Left cardiac atrium (tissue), 4 donors: ENCODE data around the gene NEK7. TPM values are rescaled to one million over a fixed set of nuclear protein-coding genes. Genes with fewer than 3 reads are reported as not detected.
A peak's percentile ranks its signal among the peaks of the same experiment; 100 is the strongest.

Experiments
- ATAC-seq, 2 donors: fragments of 200-7000 bp; cut with Tn5 transposase; one replicate each; pipeline ENCODE4 v1.9.1; 2020; ENCODE audit warnings: mild to moderate bottlenecking in 2 of 2, moderate library complexity in 2 of 2
- DNase-seq: peaks from one replicate; pipeline ENCODE4 v3.0.0-alpha.2; 2020
- intact Hi-C, 2 donors: fragments of 100-400 bp; cut with DNase I; formaldehyde crosslinking; loops; one replicate each; pipeline versions ENCODE4 v1.14.1 to v1.15.1; 2022 to 2023
- total RNA-seq, 2 donors: library from RNA; stranded (reverse); fragmentation: NEBNext Ultra II Directional; extraction: Animal tissue kit (Norgen Biotek cat#: 25700); gene quantifications; one replicate each; pipeline ENCODE4 v1.2.1, GENCODE V29; 2021
- donor health status: DM: no; HTN: yes; CAD: no.
- donor health status: DM: no; HTN: yes; CAD: no; lungs with severe emphysema.
- donor health status: DM: yes; HTN: yes; CAD: no.
- donor health status: Dilated cardiomyopathy.

NEK7 gene
- total RNA-seq, 2 donors from 2014 or later, result 155 TPM

DNA sequence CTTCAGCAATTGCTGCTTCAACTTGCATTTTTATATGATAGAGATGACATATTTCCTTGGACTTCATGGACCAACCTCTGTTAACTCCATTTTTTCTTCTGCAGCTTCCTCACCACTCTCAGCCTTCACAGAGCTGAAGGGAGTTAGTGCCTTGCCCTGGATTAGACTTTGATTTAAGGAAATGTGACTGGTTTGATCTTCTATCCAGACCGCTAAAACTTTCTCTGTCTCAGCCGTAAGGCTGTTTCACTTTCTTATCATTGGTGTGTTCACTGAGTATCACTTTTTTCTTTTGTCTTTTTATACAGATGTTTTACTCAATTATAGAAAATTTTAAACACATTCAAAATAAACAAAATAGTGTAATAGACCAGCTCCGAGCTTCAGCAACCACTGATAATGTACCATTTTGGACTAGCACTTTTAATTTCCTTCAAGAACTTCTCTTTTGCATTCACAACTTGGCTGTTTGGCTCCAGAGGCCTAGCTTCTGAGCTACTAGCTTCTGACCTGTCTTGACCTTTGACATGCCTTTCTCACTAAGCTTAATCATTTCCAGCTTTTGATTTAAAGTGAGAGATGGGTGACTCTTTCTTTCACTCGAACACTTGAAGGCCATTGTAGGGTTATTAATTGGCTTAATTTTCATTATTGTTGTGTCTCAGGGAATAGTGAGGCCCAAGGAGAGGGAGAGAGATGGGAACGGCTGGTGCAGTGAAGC is 9.3 kb downstream of the NEK7 start:
- intact Hi-C loops, result loop anchor here in 1 of 2 donors (5.0 kb wide), 1 partner anchor 101 kb away; no protein-coding TSS in a partner anchor
- DNase-seq (no peak), ATAC-seq (no peak)

DNA sequence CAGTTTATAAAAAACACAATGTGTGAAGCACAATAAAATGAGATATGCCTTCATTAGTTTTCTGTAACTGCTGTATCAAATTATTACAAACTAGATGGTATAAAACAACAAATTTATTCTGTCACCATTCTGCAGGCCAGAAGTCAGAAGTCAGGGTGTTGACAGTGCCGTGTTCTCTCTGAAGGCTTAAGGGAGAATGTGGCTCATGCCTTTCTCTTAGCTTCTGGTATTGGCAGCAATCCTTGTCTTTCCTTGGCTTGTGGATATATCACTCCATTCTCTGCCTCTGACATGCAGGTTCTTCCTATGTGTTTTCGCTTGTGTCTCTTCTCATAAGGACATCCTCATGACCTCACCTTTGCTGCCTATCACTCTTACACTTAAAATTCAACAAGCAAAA is 10.1 kb downstream of the NEK7 start:
- no peak for DNase-seq
- ATAC-seq, result peak in 1 of 2 donors; percentile 77
- intact Hi-C loops, result loop anchor here in 1 of 2 donors (5.0 kb wide), 1 partner anchor 100 kb away; no protein-coding TSS in a partner anchor

DNA sequence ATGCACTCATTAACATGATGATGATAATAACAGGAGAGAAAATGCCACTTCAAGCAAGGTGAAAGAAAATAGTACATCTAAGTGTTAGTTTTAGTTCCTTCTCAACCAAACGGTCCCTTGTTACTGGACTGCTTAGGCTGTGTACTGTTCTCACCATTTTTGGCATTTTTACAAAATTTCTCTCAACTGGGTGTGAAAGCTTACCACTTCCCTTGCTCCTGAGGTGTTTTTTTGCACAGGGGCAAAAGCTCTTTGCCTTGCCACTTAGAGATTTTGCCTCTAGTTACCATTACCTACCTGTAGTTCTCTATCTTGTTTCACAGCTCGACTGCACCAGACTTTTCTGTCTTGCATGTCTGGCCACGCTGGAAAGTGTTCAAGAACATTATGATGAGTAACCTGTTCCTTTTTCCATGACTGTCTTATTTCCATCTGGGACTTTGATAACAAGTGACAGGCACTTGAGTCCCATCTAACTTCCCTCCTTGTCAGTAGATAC is 10.7 kb downstream of the NEK7 start:
- ATAC-seq, result peak; percentile 60 to 74
- intact Hi-C loops, result loop anchor here in 1 of 2 donors (5.0 kb wide), 1 partner anchor 100 kb away; no protein-coding TSS in a partner anchor
- no peak for DNase-seq

DNA sequence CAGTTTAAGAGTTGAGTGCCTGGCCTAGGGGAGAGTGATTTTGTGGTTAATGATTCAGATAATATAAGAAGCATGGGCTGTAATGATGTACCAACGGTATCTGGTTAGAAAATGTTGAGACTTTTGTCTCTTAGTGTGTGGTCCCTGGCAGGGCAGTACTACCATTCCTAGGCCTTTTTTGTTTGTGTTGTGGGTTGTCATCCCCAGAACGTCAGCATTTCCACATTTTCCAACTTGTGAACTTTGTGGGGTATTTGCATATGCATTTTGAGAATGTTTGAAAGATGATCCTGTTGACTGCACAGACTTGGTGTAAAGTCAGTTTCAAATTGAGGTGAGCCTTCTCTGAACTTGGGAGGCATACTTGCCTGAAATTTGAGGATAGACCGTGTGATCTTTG is 11.4 kb downstream of the NEK7 start:
- intact Hi-C loops, result loop anchor here in 1 of 2 donors (5.0 kb wide), 1 partner anchor 99 kb away; no protein-coding TSS in a partner anchor
- ATAC-seq (no peak), DNase-seq (no peak)

DNA sequence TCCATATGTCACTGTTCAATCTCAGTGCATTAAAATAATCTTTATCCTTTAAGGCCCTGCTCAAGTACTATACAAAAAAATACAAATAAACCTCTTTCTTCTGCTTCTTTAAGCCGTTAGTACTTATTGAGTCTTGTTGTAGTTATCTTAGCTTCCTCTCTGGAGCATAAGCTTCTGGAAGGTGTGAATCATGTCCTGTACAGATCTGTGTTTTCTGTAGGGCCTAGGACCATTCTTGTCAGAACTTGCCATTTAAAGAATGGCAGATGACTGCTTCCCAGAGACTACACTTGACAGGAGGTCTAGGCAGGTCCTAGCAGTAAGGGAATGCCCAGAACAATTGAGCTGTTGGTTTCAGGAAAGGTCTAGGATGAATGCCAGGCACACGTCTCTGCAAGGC is 12.9 kb downstream of the NEK7 start:
- no peak for DNase-seq
- intact Hi-C loops, result loop anchor here in 1 of 2 donors (5.0 kb wide), 1 partner anchor 98 kb away; no protein-coding TSS in a partner anchor
- peak in 1 of 2 donors; percentile 45 for ATAC-seq

DNA sequence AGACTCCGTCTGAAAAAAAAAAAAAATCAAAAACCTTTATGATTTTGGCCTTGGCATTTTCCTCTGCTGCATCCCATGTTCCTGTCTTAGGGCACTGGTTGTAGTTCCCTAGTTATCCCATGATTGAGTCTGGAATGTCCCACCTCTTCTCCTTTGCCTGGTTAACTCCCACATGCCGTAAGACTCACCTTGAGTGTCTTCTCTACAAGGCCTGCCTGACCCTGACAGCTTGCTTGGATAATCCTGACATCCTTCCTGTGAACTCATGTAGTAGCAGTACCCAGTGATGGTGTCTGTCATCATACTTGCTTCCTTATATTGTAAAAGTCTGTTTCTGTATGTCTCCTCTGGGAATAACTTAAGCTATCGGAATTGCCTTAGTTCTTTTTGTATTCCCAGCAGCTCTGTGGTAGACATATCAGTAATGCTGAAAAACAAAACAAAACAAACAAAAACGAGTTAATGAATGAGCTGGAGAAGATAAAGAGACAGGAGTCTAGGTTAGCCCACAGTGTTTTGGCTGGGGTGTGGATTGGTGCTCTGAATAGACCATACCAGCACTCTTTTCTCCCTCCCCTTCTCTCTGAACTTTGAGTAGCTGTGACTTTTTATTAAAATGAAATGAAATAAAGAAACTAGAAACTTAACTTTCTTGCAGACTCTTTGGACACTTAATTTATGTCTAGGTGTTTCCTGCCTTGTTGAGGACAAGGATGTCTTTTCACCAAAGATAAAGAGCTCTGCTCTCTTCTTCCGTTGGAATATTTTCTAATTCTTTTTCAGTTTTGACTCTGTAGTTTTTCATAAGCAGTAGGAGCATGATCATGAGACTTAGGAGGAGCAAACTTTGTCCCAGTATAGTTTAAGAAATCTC is 15.1 kb downstream of the NEK7 start:
- no peak for DNase-seq
- no peak for ATAC-seq
- intact Hi-C loops, result no loop called here

DNA sequence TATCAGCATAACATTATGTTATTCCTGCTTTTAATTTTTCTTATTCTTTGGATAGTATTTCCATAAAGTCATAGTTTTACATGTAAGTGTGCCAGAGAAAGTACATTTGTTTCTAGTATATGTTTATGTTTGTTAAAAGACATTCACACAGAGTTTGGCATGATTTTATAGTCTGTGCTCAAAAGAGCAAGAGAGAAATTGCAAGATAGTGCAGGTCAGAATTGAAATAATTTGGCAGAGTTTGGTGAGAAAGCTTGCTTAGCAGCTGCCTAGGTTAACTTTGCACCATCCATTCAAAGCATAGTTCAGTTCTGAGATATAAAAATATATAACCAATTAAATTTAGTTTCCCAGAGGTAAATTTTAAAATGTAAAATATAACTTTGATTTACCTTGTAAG is 17.0 kb downstream of the NEK7 start:
- no peak for ATAC-seq

GRCh38 chr1:198174297-198174696 is 17.5 kb downstream of the NEK7 start:
- DNase-seq (no peak), ATAC-seq (peak in 1 of 2 donors; percentile 23)
- intact Hi-C loops, result no loop called here

More for the DNA sequence above, 17.0 kb downstream of the NEK7 start:
- intact Hi-C loops, result no loop called here
- DNase-seq, result no peak

GRCh38 chr1:198175423-198176170 is 18.8 kb downstream of the NEK7 start:
- ATAC-seq (no peak), DNase-seq (no peak)
- intact Hi-C loops, result no loop called here

DNA sequence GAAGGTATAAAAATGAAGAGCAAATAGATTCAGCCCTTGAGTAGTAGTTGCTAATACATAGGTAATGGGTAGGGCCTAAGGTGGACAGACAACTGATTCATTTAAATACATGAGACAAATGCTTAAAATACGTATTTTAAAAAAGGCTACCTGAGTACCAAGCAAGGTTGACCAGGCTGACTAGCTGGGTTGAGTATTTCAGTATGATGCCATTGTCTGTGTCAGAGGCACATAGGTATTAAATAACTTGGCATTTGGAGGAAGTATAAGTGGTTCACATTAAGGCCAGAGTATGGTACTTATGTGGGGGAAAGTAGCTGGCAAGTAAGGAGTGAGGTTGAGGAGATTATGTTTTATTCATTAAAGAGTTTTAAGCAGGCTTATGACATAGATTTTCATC is 19.4 kb downstream of the NEK7 start:
- intact Hi-C loops, result no loop called here
- no peak for DNase-seq
- ATAC-seq, result no peak

- intact Hi-C loops, result no loop called here
- DNase-seq, result no peak
- ATAC-seq, result no peak
Measured at GRCh38 chr1:198177546-198177945, 20.7 kb downstream of the NEK7 start.

- ATAC-seq (no peak), DNase-seq (no peak)
- intact Hi-C loops, result no loop called here
Measured at GRCh38 chr1:198178615-198179014, 21.8 kb downstream of the NEK7 start.

DNA sequence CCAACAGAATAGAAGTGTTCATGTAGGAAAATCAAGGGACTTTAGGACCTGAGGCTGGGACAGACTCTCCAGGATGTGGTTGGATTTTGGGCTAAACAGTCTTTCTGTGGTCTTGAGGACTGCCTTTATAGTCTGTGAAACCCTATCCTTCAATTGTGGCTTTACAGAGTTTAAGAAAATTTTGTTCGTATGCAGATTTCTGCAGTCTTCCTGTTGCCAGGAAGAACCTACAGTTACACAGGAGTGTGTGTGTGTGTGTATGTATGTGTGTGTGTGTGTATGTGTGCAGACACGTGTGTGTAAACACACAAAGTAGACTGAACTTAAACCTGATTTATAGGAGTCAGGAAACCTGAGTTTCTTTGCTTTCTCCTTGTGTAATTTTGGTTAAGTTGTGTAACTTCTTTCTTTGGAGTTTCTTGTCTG is 22.8 kb downstream of the NEK7 start:
- ATAC-seq (peak in 1 of 2 donors; percentile 34), DNase-seq (no peak)
- intact Hi-C loops, result no loop called here

- intact Hi-C loops, result no loop called here
- DNase-seq (no peak), ATAC-seq (no peak)
Measured at GRCh38 chr1:198183605-198184004, 26.8 kb downstream of the NEK7 start.

DNA sequence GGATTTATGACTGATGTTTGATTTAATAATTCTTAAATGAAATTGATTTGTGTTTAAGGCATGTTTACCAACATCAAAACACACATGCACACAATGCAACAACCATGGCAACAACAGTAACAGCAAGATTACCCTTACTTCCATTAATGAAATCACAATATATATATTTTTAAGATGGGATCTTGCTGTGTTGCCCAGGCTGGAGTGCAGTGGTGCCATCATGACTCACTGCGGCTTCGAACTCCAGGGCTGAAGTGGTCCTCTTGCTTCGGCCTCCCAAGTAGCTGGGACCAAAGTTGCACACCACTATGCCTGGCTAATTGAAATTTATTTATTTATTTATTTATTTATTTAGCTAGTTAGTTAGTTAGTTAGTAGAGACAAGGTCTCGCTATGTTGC is 27.7 kb downstream of the NEK7 start:
- no peak for DNase-seq
- intact Hi-C loops, result no loop called here
- ATAC-seq, result no peak

DNA sequence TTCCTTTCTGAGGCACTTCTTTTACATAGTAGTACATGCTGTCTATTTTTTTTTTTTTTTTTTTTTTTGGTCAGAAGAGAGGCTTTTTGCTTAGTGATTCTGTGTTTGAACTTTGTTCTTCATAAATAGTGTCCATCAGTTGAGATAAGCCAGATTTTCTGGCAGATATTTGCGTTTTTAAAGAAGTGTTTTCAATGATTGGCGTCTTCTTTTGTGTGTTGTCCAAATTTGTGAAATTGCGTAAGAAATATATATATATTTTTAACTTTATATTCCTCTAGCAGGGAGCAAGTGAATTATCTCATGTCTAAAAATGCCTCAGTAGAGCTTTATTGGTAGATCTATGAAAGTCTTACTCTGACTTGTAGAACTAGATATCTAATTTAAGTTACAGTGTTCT is 28.3 kb downstream of the NEK7 start:
- intact Hi-C loops, result no loop called here
- ATAC-seq, result no peak

GRCh38 chr1:198185759-198186158 is 29.0 kb downstream of the NEK7 start:
- DNase-seq, result no peak

More for the DNA sequence above, 28.3 kb downstream of the NEK7 start:
- no peak for DNase-seq

DNA sequence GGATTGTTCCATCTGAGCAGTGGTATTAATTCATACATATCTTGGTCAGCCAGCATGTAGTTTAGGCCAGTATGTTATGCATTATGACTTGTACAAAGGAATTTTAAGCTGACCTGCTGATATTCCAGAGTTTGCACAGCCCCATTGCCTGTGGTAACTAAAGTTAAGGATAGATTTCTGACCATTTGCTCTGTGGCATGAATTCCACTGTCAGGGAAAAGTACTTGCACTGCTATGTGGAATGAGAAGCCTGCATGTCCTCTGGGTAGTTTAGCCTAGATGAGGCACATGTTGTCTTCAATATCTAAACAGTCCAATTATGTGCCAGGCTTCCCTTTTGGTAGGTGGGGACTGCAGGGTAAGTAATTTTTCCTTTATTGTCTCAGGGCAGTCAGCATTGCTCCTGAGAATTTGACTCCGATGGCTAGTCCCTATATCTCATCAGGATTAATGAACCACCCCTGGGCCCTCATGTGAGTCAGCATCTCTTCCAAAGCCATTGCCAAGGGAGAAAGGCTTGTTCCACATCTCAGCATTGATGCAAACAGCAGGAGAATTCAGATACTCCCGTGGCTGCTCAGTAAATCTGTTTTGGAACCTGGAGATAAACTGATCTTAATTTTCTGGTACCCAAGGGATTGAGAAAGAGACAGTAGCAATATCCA is 30.2 kb downstream of the NEK7 start:
- DNase-seq (no peak), ATAC-seq (peak in 1 of 2 donors; percentile 32)
- intact Hi-C loops, result no loop called here

More at GRCh38 chr1:198185759-198186158, 29.0 kb downstream of the NEK7 start:
- no peak for ATAC-seq
- intact Hi-C loops, result no loop called here
